WI38 (cell line): ENCODE data around the gene PSORS1C1.
"Not testable (repeated sequence)": the region's sequence is repeated elsewhere in the genome, so short reads cannot be mapped to it uniquely, and the experiment has no call there.

ENCODE experiments used
- H3K4me3 ChIP-seq: 2 replicates; pipeline ENCODE4 v1.5.1; 2011; ENCODE audit warnings: low read depth, mild to moderate bottlenecking, control low read depth, low read length
- TF ChIP-seq, protein P1 (sequence below): IDR thresholded peaks from 2 replicates; pipeline ENCODE4 v1.5.1; 2012; ENCODE audit warnings: low read depth, mild to moderate bottlenecking, control low read depth, low read length

PSORS1C1 gene

GRCh38 chr6:31161216-31162126, 46.9 kb downstream of the PSORS1C1 start:
- H3K4me3 ChIP-seq = no peak overlapping the region
- TF ChIP-seq, protein P1, sequence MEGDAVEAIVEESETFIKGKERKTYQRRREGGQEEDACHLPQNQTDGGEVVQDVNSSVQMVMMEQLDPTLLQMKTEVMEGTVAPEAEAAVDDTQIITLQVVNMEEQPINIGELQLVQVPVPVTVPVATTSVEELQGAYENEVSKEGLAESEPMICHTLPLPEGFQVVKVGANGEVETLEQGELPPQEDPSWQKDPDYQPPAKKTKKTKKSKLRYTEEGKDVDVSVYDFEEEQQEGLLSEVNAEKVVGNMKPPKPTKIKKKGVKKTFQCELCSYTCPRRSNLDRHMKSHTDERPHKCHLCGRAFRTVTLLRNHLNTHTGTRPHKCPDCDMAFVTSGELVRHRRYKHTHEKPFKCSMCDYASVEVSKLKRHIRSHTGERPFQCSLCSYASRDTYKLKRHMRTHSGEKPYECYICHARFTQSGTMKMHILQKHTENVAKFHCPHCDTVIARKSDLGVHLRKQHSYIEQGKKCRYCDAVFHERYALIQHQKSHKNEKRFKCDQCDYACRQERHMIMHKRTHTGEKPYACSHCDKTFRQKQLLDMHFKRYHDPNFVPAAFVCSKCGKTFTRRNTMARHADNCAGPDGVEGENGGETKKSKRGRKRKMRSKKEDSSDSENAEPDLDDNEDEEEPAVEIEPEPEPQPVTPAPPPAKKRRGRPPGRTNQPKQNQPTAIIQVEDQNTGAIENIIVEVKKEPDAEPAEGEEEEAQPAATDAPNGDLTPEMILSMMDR = no peak

DNA sequence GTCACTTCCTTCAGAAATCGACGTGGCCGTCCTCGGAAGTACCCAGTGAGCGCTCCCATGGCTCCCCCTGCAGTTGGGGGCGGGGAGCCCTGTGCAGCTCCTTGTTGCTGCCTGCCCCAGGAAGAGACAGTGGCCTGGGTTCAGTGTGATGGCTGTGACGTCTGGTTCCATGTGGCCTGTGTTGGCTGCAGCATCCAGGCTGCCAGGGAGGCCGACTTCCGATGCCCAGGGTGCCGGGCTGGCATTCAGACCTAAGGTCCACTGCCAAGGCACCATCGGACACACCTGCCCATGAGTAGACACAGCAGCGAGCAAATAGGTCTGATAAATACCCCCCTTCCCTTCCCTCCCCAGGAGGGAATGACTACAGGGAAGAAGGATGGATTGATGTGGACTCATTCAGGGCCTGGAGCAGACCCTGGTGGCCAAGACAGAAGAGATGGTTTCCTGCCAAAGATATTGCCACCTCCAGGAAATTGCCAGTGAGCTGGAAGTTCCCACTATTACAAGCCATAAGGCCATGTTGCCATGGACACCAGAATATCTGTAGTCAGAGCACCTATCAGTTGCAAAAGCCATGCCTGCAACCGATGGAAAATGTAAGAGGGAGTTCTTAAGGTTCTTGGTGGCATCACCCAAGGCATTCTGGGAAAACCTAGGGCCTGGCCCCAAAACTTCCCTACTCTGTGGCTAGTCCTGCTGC, 48.0 kb downstream of the PSORS1C1 start:
- TF ChIP-seq, protein P1 = no peak
- H3K4me3 ChIP-seq = no peak overlapping the region

GRCh38 chr6:31163922-31164321, 49.3 kb downstream of the PSORS1C1 start:
- H3K4me3 ChIP-seq = no peak overlapping the region
- TF ChIP-seq, protein P1 = no peak

- H3K4me3 ChIP-seq = not testable (repeated sequence)
Observed at GRCh38 chr6:31164475-31165063, 50.0 kb downstream of the PSORS1C1 start.

GRCh38 chr6:31165064-31165832, 50.6 kb downstream of the PSORS1C1 start:
- not testable (repeated sequence) for H3K4me3 ChIP-seq

DNA sequence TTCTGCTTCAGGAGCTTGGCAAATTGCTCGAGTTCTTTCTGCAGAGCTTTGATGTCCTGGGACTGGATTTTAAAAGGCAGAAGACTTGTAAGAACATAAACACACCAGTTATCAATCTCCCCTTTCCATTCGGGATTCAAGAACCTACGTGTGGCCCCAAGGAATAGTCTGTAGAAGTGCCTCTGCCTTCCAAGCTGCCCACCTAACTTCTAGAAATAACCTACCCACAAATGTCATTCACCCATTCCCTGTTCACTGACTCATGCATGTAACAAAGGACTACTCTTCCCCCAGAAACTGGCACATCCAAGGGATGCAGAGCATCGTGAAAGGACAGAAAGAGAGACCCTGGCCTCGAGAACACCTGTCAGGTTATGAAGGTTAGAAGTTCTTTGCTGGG, 51.4 kb downstream of the PSORS1C1 start:
- no peak overlapping the region for H3K4me3 ChIP-seq
- TF ChIP-seq, protein P1 = no peak

DNA sequence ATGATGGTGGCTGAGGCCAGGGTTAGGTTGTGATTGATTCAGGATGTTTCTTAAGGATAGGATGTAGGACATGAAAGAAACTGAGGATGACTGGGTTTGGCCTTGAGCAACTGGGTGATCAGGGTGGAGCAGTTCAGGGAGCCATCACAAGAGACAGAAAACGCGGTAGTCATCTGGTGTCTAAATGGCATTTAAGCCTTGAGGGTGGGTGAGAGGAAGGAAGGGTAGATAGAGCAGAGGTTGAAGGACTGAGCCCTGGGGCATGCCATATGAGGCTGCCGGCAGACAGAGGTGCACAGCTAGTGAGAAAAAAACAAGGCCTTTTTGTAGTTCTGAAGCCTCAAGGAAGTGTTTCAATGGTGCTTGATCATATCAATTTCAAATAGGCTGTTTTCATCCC, 54.0 kb downstream of the PSORS1C1 start:
- H3K4me3 ChIP-seq = no peak overlapping the region
- TF ChIP-seq, protein P1 = no peak
